ENCODE results near the gene RPL35. TPM values are rescaled to one million over a fixed set of nuclear protein-coding genes. Genes with fewer than 3 reads are reported as not detected.

Gene RPL35
- polyA plus RNA-seq, 1 donor (not counting 4 experiments of a cell fraction or from before 2014, with no cell fraction given) = 3,325 TPM

- Histone ChIP-seq H3K27me3 (ENCODE audit: control insufficient read depth, extremely low read depth, insufficient read depth, low read length) (no peaks in the 10 kb centered on the region), H3K4me1 (ENCODE audit: control insufficient read depth, extremely low read depth, insufficient read depth, low read length) (no peaks in the 10 kb centered on the region), H3K9me1 (ENCODE audit: control insufficient read depth, extremely low read depth, insufficient read depth, low read length) (no peaks in the 10 kb centered on the region), H4K20me1 (ENCODE audit: control insufficient read depth, extremely low read depth, insufficient read depth, low read length) (no peaks in the 10 kb centered on the region), H3K27ac (ENCODE audit: control insufficient read depth, insufficient read depth, low read length) (no peak overlapping the region), H2AFZ (ENCODE audit: control insufficient read depth, low read length) (no peak overlapping the region), H3K36me3 (ENCODE audit: control insufficient read depth in 2 of 2, extremely low read depth in 1 of 2, insufficient read depth in 2 of 2, low read length in 2 of 2) (peaks cover 18% of the 10 kb centered on the region in 2 experiments), H3K9ac (ENCODE audit: control insufficient read depth, extremely low read depth, insufficient read depth, low read length) (no peak overlapping the region), H3K79me2 (ENCODE audit: control insufficient read depth, insufficient read depth, low read length) (no peaks in the 10 kb centered on the region), H3K9me3 (ENCODE audit: control insufficient read depth, low read depth, low read length) (no peaks in the 10 kb centered on the region), H3K4me2 (ENCODE audit: control insufficient read depth, extremely low read depth, insufficient read depth, low read depth, low read length) (no peak overlapping the region), H3K4me3 (ENCODE audit: control insufficient read depth in 2 of 3, extremely low read depth in 1 of 3, insufficient read depth in 2 of 3, low read depth in 1 of 3, low read length in 3 of 3) (no peak overlapping the region)
- TF ChIP-seq CTCF (optimal IDR thresholded peaks at IDR 0.05 in 1 of 3, IDR thresholded peaks at IDR 0.05 in 1 of 3, conservative IDR thresholded peaks at IDR 0.05 in 1 of 3; ENCODE audit: extremely low read depth in 1 of 3, insufficient read depth in 2 of 3, low read length in 3 of 3) (no peak), EZH2 (IDR thresholded peaks at IDR 0.05; ENCODE audit: low read length) (no peak)
- DNase-seq (ENCODE audit: low read depth, low spot score) (no peak), FAIRE-seq (no peak)
- dilution Hi-C loops (cut with MboI; ENCODE audit: extremely low pct_ligation_motif_present, low sequenced_read_pairs) = no loop called here
Measured at GRCh38 chr9:124885551-124885950, 23.8 kb upstream of the RPL35 start.

GRCh38 chr9:124884376-124884775 lies 22.6 kb upstream of the RPL35 start:
- FAIRE-seq (no peak), DNase-seq (ENCODE audit: low read depth, low spot score) (no peak)
- Histone ChIP-seq H2AFZ (ENCODE audit: control insufficient read depth, low read length) (no peak overlapping the region), H3K4me2 (ENCODE audit: control insufficient read depth, extremely low read depth, insufficient read depth, low read depth, low read length) (no peak overlapping the region), H3K79me2 (ENCODE audit: control insufficient read depth, insufficient read depth, low read length) (no peaks in the 10 kb centered on the region), H3K27me3 (ENCODE audit: control insufficient read depth, extremely low read depth, insufficient read depth, low read length) (no peaks in the 10 kb centered on the region), H3K9me1 (ENCODE audit: control insufficient read depth, extremely low read depth, insufficient read depth, low read length) (no peaks in the 10 kb centered on the region), H3K4me1 (ENCODE audit: control insufficient read depth, extremely low read depth, insufficient read depth, low read length) (no peaks in the 10 kb centered on the region), H4K20me1 (ENCODE audit: control insufficient read depth, extremely low read depth, insufficient read depth, low read length) (no peaks in the 10 kb centered on the region), H3K9ac (ENCODE audit: control insufficient read depth, extremely low read depth, insufficient read depth, low read length) (no peak overlapping the region), H3K27ac (ENCODE audit: control insufficient read depth, insufficient read depth, low read length) (no peak overlapping the region), H3K4me3 (ENCODE audit: control insufficient read depth in 2 of 3, extremely low read depth in 1 of 3, insufficient read depth in 2 of 3, low read depth in 1 of 3, low read length in 3 of 3) (no peak overlapping the region), H3K9me3 (ENCODE audit: control insufficient read depth, low read depth, low read length) (no peaks in the 10 kb centered on the region), H3K36me3 (ENCODE audit: control insufficient read depth in 2 of 2, extremely low read depth in 1 of 2, insufficient read depth in 2 of 2, low read length in 2 of 2) (peaks cover 16 to 17% of the 10 kb centered on the region in 2 experiments)
- TF ChIP-seq CTCF (optimal IDR thresholded peaks at IDR 0.05 in 1 of 3, IDR thresholded peaks at IDR 0.05 in 1 of 3, conservative IDR thresholded peaks at IDR 0.05 in 1 of 3; ENCODE audit: extremely low read depth in 1 of 3, insufficient read depth in 2 of 3, low read length in 3 of 3) (no peak), EZH2 (IDR thresholded peaks at IDR 0.05; ENCODE audit: low read length) (no peak)
- dilution Hi-C loops (cut with MboI; ENCODE audit: extremely low pct_ligation_motif_present, low sequenced_read_pairs) = no loop called here
